ENCODE data around the gene OMP. TPM values are rescaled to one million over a fixed set of nuclear protein-coding genes. Genes with fewer than 3 reads are reported as not detected.

Gene OMP
- polyA plus RNA-seq, 4 donors, result 0.43 to 1.2 TPM; not detected in 2

- no peak for DNase-seq (ENCODE audit: low read depth in 4 of 4, low spot score in 2 of 4)
Observed at GRCh38 chr11:77068457-77069335, 33.9 kb upstream of the OMP start.

- no peak for DNase-seq (ENCODE audit: low read depth in 4 of 4, low spot score in 2 of 4)
Observed at GRCh38 chr11:77069336-77069968, 33.2 kb upstream of the OMP start.

DNA sequence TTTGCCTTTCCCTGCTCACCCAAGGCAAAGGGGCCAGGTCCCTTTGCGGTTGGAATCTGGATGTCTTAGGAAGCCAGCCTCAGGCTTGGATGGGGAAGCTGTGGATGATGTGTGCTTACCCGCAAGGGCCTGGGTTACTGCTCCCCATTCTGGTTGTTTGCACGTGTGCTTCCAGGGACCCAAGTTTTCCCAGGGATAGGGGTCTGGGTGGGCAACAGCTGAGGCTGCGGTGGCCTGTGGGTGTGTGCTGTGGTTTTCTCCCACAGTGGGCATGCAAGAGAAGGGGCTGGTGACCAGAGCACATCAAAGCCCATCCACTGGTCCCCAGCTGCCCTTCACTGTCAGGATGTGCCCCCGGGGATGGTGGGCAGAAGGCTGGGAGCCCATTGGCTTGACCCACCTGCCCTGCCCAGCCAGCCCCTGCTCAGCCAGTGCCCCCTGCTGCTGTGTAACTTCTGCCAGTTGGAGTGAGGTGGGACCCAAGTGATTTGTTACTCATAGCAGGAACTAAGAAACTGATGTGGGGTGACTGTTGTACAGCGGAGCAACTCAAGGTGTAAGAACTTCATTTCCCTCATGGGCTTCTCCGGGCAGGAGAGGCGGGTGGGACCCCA, 32.6 kb upstream of the OMP start:
- DNase-seq (ENCODE audit: low read depth in 4 of 4, low spot score in 2 of 4), result no peak

- DNase-seq (ENCODE audit: low read depth in 4 of 4, low spot score in 2 of 4), result no peak
Observed at GRCh38 chr11:77071077-77071476, 31.6 kb upstream of the OMP start.

- DNase-seq (ENCODE audit: low read depth in 4 of 4, low spot score in 2 of 4), result no peak
Observed at GRCh38 chr11:77071671-77072605, 30.7 kb upstream of the OMP start.

GRCh38 chr11:77072851-77073327, 29.8 kb upstream of the OMP start:
- DNase-seq (ENCODE audit: low read depth in 4 of 4, low spot score in 2 of 4), result no peak

DNA sequence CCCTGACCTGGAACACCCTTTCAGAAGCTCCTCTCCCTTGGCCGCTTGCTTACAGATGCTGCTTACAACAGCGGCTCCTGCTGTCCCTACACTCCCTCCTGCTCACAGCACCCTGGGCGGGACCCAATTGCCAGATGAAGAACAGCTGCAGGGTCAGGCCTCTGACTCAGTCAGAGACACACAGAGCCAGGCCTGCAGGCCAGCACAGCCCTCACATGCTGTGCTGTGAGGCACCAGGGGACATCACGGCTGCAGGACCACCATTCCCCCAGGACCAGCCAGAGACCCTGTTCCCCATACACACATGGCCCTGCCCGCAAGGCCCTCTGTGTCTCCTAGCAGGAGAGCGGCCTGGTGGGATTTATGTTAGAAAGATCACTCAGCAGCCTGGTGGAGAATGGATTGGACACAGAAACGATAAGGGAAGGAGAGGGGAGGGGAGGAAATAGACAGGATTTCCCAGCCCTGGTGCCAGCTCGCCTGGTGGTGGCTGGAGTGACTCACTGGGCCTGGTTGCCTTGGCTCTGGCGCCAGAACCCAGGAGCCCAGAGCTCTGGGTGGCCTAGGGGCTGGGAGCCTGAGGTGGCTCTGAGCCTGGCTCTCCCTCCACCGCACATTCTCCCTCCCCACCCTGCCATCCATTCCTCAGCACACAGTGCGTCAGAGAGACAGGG, 29.2 kb upstream of the OMP start:
- peak in 3 of 4 donors; percentile 56 to 79 (median 72) for DNase-seq (ENCODE audit: low read depth in 4 of 4, low spot score in 2 of 4)

GRCh38 chr11:77074205-77074604, 28.4 kb upstream of the OMP start:
- DNase-seq (ENCODE audit: low read depth in 4 of 4, low spot score in 2 of 4), result no peak

DNA sequence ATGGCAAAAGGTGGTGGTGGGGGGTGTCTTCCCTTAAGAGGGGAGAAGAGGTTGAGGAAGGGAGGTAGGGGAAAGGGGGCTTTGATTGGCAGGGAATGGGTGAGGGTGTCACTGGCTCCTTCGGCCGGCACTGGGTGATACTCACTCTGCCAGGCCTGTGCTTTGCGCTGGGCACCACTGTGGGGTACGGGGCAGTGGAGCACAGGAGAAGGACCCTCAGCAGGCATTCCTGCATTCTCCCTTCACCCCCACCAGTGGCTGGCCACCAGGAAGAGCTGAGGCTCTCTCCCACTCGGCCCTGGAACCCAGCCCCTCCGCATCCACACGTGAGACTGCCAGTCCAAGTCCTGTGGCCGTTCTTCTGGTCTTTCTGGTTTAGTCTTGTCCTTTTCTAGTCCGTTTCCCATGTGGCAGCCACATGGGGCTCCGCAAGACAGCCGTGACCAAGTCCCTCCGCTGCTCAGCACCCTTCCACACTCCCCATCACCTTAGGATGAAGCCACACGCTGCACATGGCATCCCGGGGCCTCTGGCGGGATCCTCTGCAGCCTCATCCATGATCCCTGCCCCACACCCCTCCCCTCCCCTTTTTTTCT, 27.9 kb upstream of the OMP start:
- DNase-seq (ENCODE audit: low read depth in 4 of 4, low spot score in 2 of 4), result no peak

DNA sequence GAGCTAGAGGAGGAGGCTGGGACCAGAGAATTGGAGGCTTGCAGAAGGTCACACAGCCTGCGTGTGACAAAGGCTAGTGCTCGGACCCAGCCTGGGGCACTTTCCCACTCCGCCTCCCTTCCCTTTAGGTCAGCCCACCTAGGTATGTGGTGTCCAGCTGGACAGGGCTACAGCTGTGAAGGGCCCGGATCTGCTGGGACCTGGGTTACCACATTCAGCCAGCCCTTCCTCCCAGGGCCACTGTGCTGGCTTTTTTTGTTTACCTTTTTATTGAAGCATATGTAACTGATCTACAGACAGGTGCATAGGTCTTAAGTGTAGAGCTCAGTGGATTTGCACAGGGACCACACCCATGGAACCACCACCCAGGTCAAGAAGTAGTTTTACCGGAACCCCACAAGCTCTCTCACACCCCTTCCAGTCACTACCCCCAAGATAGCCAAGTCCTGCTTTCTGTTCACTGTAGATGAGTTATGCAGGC, 27.2 kb upstream of the OMP start:
- DNase-seq (ENCODE audit: low read depth in 4 of 4, low spot score in 2 of 4), result no peak

GRCh38 chr11:77079666-77080065, 23.0 kb upstream of the OMP start:
- no peak for DNase-seq (ENCODE audit: low read depth in 4 of 4, low spot score in 2 of 4)

- no peak for DNase-seq (ENCODE audit: low read depth in 4 of 4, low spot score in 2 of 4)
Observed at GRCh38 chr11:77080643-77081210, 21.9 kb upstream of the OMP start.

DNA sequence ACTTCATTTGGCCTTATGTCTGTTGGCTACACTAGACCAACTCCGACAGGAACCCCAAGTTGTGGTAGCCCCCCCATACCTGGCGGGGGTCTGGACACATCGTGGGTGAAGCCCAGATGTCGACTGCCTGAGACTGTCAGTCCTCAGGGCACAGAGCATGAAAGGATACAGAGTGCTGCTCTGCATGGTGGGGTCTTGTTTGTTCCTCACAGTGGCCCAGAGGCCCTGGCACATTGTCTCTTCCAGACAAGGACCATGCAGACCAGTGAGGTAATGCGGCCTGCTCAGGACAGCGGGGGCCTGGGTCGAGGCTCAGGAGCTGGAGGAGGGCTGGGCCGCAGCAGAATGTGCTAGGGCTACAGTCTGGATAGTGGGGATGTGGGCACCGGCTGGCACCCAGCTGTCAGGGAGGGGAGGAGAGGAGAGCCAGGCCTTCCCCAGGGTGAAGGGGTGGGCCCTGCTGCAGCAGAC, 21.2 kb upstream of the OMP start:
- DNase-seq (ENCODE audit: low read depth in 4 of 4, low spot score in 2 of 4), result no peak

DNA sequence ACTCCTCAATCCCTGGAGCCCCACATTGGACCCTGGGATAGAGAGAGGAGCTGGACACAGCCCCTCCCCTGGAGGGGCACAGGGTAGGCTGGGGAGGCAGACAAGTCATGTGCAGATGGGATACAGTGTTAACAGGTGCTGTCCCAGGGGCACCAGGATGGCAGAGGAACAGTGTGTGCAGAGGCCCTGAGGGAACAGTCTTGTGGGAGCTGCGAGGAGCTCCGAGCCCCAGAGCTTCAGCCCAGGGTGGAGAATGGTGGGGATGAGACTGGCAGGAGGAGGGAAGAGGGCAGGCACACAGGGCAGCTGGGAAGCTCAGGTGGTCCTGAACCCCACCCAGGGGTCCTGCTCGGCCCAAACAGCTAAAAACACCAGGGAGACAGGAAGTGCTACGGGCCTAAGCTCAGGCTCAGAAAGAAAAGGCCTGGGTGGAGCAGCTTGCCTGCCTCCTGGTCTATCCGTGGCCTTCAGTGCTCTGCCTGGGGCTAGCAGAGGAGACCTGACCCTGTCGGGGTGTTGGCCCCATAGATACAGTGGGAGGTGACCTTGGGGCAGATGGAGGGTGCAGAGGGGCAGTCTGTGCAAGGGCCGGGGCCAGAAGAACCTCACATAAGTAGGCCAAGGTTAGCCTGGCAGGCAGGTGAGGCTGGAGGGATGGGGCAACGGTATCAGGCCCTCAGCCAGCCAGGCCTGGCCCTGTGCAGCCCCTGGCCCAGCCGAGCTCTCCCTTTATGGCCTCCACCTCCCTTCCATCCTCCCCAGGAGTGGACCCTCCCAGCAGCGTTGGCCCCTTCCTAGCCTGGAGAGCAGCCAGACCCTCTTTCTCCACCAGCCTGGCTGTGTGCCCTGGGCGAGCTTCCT, 20.4 kb upstream of the OMP start:
- DNase-seq (ENCODE audit: low read depth in 4 of 4, low spot score in 2 of 4), result no peak

DNA sequence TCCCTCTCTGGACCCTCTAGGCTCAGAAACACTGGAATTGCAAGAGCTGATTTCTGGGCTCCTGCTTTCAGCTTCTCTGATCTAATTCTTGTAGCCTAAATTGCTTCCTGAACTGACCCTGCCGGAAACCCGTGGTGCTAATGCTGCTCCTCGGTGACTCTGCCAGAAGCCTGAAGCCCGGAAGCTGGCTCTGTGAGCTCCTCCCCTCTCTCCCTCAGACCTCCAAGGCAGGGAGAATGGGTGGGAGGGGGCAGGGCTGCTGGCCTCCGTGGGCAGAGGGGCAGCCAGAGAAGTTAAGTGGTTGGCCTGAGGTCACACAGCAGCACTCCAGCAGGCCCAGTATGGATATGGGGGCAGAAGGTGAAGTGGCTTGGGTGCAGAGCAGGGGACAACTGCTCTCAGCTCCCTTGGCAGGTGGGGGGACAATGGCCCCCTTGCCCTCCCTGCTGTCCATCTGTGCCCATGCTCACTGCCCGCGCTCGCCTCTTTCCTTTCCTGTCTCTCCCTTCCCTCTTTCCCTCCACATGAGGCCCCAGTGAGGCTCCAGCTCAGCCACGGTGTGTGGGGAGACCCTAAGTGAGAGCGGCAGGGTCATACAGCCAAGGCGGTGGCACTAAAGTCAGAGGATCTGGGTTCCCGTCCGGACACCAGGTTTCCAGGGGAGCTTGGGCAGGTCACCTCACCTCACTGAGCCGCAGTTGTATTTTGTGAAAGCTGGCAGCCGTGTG, 19.6 kb upstream of the OMP start:
- DNase-seq (ENCODE audit: low read depth in 4 of 4, low spot score in 2 of 4), result no peak

DNA sequence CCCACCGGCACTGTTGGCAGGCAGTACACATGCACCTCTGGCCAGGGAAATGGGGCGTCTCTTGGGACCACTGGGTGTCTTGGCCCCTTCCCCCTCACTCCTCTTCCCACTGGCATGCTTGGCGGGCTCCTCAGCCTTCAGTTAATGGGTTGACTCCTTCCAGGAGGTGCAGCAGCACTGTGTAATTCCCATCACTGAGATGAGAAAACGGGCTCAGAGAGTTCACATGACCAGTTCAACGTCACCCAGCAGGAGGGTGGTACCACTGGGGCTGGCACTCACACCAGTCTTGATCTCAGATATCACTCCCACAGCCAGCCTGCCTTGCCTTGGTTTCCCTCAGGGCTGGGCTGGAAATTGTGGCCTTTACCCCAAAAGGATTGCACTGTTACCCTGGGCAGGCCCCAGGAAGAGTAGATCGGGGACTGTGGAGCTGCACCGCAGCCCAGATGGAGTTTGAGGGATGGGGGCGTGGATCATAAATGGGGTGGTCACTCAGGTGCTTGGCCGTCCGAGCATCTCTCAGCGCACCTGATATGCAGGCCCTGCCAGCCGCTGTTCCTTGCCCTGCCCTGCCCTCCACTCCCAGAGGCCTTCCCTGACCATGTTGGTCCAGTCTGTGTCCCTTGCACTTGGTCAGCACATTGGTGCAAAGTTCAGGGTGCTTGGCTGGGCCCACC, 18.9 kb upstream of the OMP start:
- DNase-seq (ENCODE audit: low read depth in 4 of 4, low spot score in 2 of 4), result no peak

Data from left renal cortex interstitium (tissue), 4 donors.